Measurements from ENCODE around the gene STXBP2.
A peak's percentile ranks its signal among the peaks of the same experiment; 100 is the strongest.

Gene STXBP2

GRCh38 chr19:7650148-7650547 lies 13.2 kb downstream of the STXBP2 start:
- no peak for DNase-seq (ENCODE audit: low spot score)

DNA sequence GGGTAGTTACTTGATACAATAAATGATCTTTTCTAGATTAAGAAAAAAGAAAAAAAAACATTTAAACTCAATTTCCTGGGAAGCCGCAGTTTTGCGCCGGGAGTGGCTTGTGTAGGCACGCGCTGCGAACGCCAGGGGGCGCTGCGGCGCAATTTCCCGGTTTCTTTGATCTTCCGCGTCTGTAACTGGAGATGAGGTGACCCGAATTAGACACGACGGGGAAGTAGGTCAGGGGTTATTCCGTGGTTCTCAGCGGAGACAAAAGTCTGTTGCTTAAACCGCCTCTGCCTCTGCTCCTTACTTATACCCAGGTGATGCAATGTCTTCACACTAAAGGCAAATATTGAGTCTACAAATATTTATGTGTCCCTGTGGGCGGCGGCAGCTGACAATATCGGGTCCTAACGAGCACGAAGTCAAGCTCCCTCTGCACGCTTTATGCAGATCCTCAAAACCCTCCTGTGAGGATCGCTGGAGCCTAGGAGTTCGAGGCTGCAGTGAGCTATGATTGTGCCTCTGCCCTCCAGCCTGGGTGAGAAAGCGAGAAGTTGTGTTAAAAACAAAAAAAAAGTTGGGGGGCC lies 15.2 kb downstream of the STXBP2 start:
- peak; percentile 86 for DNase-seq (ENCODE audit: low spot score)

DNA sequence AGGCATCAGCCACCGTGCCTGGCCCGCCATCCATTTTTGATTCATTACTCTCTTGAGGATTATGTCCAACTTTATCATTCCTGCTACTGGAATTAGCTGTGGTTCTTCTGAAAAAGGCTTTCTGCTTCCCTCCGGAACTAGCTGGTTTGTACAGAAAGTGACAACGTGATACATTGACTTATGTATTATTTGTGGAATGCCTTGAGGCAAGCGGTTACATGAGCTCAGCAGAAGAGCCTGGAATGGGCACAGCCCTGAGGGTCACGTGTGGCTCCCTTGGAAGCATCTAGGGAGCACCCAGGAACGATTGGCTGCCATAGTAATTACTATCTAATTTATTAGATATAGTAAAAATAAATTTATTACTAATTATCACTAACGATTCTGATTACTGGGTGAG lies 17.5 kb downstream of the STXBP2 start:
- no peak for DNase-seq (ENCODE audit: low spot score)

DNA sequence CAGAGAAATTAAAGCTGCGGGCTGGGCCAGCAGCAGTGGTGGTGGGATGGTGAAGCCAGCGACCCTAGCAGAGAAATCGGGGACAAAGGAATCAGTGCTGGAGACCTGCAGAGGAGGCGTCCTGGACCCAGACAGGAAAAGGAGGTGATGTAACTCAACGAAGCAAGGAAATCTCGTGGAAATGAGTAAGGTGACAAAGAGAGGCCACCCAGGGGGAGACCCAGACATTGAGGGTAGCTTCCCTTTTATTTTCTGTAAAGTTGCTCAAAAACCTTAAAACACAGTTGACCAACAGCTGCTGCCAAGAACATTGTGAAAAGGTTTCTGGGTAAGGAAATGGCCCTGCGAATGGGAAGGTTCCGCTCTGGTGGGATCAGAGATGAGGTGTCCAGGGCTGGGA lies 18.7 kb downstream of the STXBP2 start:
- no peak for DNase-seq (ENCODE audit: low spot score)

DNA sequence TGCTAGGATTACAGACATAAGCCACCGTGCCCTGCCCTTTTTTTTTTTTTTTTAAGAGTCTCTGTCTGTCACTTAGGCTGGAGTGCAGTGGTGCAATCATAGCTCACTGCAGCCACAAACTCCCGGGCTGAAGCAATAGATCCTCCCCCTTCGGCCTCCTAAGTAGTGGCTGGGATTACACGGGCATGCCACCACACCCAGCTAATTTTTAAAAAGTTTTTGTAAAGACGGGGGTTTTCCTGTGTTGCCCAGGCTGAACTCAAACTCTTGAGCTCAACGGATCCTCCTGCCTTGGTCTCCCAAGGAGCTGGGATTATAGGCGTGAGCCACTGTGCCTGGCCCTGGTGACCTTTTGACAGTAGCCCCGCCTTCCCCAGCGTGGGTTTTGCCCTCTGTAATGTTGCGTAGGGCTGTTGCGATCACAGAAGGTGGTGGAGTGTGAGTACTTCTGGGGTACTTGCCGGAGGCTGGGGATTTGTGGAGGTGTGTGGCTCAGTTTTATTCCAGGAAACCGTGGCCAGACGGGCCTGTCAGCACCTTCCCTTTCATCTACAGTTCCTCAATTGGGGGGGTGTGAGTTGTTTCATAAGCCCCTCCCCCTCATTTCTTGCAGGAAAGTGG lies 20.3 kb downstream of the STXBP2 start:
- DNase-seq (ENCODE audit: low spot score), result no peak

DNA sequence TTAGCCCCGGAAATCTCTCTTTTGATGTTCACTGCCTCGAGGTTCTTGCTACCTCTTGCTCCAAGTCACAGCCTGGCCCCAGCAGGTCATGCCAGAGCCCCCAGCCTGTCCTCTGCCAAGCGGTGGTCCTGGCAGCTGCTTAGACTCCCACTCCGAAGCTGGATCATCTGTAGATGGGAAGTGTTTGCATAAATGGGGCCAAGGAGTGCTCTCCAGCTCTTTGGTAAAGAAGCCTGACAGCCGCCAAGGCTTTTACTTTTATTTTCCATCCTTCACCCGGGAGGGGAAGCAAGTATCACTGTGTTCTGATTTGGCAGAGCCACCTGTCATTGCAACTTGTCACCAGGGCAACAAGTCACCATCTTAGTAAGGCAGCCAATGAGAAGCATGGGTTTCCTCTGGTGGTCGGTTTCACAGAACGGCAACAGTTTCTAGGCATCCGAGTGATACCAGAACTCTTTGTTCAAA lies 21.3 kb downstream of the STXBP2 start:
- DNase-seq (ENCODE audit: low spot score), result no peak

DNA sequence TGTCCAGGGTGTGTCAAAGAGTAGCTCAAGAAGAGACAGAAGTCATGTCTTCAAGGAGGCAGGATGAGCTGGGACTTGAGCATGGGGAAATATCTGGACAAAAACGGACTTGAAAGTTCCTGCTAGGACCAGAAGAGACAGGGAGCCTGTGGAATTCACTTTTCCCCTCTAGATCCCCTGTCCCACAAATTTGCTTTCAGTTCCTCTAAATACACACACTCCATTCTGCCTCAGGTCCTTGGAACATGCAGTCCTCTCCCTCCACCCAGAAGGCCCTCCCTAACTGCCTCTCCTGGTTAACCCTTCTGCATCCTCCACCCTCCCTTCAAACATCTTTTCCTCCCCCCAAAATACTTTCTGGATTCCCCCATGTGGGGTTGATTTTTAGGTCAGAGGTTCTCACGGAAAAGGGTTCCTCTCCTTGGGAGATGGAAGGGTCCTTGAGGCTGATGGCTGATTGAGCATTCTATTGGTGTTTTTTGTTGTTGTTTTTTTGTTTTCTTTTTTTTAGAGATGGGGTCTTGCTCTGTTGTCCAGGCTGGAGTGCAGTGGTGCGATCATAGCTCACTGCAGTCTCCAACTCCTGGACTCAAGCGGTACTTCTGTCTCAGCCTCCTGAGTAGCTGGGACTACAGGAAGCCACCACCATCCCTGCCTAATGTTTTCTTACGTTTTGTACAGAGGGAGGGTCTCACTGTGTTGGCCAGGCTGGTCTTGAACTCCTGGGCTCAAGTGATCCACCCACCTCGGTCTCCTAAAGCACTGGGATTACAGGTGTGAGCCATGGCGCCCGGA lies 25.0 kb downstream of the STXBP2 start:
- DNase-seq (ENCODE audit: low spot score), result no peak

DNA sequence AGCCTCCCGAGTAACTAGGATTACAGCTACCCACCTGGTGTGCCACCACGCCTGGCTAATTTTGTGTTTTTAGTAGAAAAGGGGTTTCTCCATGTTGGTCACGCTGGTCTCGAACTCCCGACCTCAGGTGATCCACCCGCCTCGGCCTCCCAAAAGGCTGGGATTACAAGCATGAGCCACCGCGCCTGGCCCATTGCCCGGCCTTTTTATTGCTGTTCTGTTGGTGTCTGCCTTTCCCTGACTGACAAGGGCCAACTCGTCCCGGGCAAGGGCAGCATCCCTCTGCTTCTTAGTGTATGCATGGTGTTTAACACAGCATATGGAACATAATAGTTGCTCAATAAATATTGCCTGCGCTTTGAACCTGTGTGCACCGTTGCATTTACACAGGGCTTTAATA lies 25.7 kb downstream of the STXBP2 start:
- no peak for DNase-seq (ENCODE audit: low spot score)

- DNase-seq (ENCODE audit: low spot score), result no peak
These were observed 26.8 kb downstream of the STXBP2 start for GRCh38 chr19:7663706-7664105.

DNA sequence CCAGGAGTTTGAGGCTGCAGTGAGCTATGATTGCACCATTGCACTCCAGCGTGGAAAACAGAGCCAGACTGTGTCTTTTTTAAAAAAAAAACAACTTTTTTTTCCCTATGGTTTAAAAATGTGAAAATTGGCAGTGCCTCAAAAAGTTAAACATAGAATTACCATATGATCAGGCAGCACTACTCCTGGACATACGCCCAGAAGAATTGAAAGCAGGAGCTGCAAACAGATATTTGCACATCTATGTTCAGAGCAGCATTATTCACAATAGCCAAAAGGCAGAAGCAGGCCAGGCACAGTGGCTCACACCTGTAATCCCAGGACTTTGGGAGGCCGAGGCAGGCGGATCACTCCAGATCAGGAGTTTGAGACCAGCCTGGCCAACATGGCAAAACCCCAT lies 28.2 kb downstream of the STXBP2 start:
- DNase-seq (ENCODE audit: low spot score), result no peak

GRCh38 chr19:7668842-7669241 lies 31.9 kb downstream of the STXBP2 start, which contains the start of gene RETN:
Gene RETN (plus strand): TSS chr19:7669049. CDS start chr19:7669327, 278 bp downstream.
- no peak for DNase-seq (ENCODE audit: low spot score)

DNA sequence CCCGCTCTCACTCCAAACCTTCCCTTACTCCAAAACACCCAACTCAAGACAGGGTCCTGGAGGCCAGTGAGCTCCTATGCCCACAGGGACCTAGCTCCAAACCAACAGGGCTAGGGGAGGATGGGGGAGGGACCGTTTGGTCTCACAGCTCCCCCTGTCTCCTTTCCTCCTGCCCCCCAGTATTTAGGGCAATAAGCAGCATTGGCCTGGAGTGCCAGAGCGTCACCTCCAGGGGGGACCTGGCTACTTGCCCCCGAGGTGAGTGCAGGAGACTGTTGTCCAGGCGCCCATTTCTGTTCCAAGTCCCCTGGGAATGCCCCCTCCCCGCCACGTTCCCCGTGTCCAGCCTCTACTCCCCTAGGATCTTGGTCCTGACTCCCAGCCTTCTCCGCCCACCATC lies 32.7 kb downstream of the STXBP2 start:
- DNase-seq (ENCODE audit: low spot score), result no peak

DNA sequence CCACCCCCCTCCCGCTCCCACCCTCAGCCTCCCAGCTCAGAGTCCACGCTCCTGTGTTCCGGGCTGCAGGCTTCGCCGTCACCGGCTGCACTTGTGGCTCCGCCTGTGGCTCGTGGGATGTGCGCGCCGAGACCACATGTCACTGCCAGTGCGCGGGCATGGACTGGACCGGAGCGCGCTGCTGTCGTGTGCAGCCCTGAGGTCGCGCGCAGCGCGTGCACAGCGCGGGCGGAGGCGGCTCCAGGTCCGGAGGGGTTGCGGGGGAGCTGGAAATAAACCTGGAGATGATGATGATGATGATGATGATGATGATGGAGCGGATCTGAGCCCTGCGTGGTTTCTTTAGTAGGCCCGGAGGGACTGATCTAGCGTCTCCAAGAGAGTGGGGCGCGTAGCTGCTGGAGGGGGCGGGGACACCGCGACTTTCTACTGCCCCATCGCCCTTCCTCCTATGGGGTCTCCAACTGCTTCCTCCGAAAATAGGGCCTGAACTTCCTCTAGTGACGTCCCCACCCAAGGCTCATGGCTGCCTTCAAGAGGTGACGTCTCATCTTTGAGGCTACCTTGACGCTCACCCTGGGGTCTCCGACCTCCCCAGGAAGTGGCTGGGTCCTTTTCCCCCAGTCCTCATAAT lies 33.4 kb downstream of the STXBP2 start:
- no peak for DNase-seq (ENCODE audit: low spot score)

GRCh38 chr19:7670790-7671189 lies 33.9 kb downstream of the STXBP2 start:
- DNase-seq (ENCODE audit: low spot score), result no peak

DNA sequence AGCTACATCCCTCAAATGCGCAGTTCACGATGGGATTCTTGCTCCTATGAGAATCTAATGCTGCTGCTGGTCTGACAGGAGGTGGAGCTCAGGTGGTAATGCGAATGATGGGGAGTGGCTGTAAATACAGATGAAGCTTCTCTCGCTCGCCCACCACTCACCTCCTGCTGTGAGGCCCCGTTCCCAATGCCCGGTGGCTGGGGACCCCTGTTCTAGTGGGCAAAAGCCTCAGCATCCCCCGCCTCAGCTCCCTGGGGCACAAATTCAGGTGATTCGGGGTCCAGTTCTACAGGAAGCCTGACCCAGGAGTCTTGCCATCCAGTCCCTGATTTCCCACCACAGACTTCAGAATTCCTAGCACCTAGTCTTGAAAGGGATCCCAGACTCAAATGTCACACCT lies 35.6 kb downstream of the STXBP2 start:
- DNase-seq (ENCODE audit: low spot score), result no peak

DNA sequence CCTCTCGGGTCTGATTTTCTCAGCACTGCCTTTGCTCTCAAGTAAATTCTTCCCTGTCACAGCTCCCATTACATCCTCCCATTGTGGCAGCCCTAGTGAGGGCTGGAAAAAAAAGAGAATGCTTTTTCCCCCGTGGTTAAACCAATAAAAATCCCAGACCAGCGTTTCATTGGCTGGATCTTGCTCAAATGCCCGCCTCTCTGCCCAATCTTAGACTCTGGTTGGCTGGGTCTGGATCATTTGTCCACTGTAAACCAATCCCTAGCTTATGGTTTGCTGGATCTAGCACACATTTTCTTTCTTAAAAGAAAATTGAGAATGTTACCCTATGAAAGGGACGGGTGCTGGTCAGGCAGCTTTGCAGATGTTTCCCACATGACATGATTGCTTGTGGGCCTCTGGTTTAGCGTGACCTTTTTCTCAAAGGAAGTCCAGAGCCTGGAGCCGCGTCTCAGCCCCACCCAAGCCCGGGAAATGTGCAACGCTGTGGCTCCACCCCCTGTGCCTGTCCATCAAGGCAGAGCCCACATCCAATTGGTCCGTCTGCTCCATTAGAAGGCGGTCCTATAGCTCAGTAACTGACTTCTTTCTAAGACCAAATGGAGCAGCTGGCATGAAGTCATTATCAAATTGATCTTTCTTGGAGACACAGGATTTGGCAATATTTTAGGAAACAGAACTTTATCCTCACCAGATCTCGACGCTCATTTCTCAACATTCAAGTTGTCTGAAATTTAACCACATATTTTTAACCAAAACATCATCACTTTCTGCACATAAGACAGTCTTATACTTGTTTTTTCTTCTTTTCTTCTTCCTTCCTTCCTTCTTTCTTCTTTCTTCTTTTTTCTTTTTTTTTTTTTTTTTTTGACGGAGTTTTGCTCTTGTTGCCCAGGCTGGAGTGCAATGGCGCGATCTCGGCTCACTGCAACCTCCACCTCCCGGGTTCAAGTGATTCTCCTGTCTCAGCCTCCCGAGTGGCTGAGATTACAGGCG lies 37.4 kb downstream of the STXBP2 start:
- DNase-seq (ENCODE audit: low spot score), result peak; percentile 92

GRCh38 chr19:7676376-7676775 lies 39.5 kb downstream of the STXBP2 start:
- no peak for DNase-seq (ENCODE audit: low spot score)

GRCh38 chr19:7676854-7677253 lies 39.9 kb downstream of the STXBP2 start, which contains the start of gene MCEMP1:
Gene MCEMP1 (plus strand): TSS chr19:7677090. CDS start chr19:7677121, 31 bp downstream.
- no peak for DNase-seq (ENCODE audit: low spot score)

DNA sequence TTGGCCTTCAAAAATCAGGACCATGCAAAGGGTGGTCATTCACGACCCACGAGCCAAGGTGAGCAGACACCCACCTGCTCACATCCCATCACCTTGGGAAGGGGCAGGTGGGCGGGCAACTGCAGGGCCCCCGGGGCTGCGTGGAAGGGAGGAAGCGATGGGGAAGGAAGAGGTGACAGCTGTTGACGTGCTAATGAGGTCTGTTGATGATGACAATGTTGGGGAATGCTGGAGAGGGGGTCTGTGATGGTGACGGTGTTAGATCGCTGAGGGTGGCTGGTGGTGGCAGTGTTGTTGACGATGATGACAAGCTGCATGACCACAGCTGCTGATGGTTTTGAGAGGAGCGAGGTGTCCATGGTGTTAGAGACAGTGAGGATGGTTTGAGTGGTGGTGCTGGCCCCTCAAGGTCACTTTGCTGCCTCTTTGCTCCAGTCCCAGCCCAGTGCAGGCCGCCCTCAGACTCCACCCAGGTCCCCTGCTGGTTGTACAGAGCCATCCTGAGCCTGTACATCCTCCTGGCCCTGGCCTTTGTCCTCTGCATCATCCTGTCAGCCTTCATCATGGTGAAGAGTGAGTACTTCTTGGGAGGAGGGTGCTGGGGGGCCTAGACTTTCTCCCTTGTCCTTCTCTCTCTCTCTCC lies 40.9 kb downstream of the STXBP2 start:
- no peak for DNase-seq (ENCODE audit: low spot score)

GRCh38 chr19:7678971-7679751 lies 42.3 kb downstream of the STXBP2 start:
- peak; percentile 76 for DNase-seq (ENCODE audit: low spot score)

Data from D341Med (cell line).